ENCODE data around the gene BLVRB.
A peak's percentile ranks its signal among the peaks of the same experiment; 100 is the strongest.
"Not testable (repeated sequence)": the region's sequence is repeated elsewhere in the genome, so short reads cannot be mapped to it uniquely, and the experiment has no call there.

The BLVRB gene

GRCh38 chr19:40446263-40446784, 19.2 kb downstream of the BLVRB start:
- no peak for FAIRE-seq

- FAIRE-seq = no peak
These were observed 19.7 kb downstream of the BLVRB start for GRCh38 chr19:40445780-40446262.

GRCh38 chr19:40444825-40445312, 20.7 kb downstream of the BLVRB start:
- FAIRE-seq = no peak

GRCh38 chr19:40444000-40444824, 21.3 kb downstream of the BLVRB start, which contains the start of gene SERTAD3:
Gene SERTAD3, minus strand, starts transcription at chr19:40444335. Its CDS starts 2,255 bp downstream, at chr19:40442080.
- FAIRE-seq = peak; percentile 77

GRCh38 chr19:40443131-40443999, 22.2 kb downstream of the BLVRB start:
- peak; percentile 98 for FAIRE-seq

- FAIRE-seq = no peak
These were observed 23.0 kb downstream of the BLVRB start for GRCh38 chr19:40442328-40443130.

- FAIRE-seq = no peak
These were observed 23.8 kb downstream of the BLVRB start for GRCh38 chr19:40441719-40442253.

GRCh38 chr19:40438284-40438683, 27.3 kb downstream of the BLVRB start:
- FAIRE-seq = no peak

GRCh38 chr19:40433391-40434216, 31.9 kb downstream of the BLVRB start:
- no peak for FAIRE-seq

- not testable (repeated sequence) for FAIRE-seq
These were observed 32.8 kb downstream of the BLVRB start for GRCh38 chr19:40432760-40433159.

- FAIRE-seq = no peak
These were observed 33.8 kb downstream of the BLVRB start for GRCh38 chr19:40431698-40432097.

- not testable (repeated sequence) for FAIRE-seq
These were observed 35.3 kb downstream of the BLVRB start for GRCh38 chr19:40430242-40430641.

GRCh38 chr19:40428197-40428596, 37.3 kb downstream of the BLVRB start:
- not testable (repeated sequence) for FAIRE-seq

- FAIRE-seq = peak; percentile 99
These were observed 39.9 kb downstream of the BLVRB start, which contains the start of gene SERTAD1 for GRCh38 chr19:40425450-40426287. Gene SERTAD1, minus strand, starts transcription at chr19:40425992. Its CDS starts 2,446 bp downstream, at chr19:40423546.

- no peak for FAIRE-seq
These were observed 40.7 kb downstream of the BLVRB start for GRCh38 chr19:40424637-40425449.

- no peak for FAIRE-seq
These were observed 41.6 kb downstream of the BLVRB start for GRCh38 chr19:40423938-40424337.

- no peak for FAIRE-seq
These were observed 42.6 kb downstream of the BLVRB start for GRCh38 chr19:40422748-40423566.

Measured in G401.6 (cell line).